Neural cell (in vitro differentiated cells): Measurements from ENCODE around the gene TBX4.

Experiments used
- EP300 ChIP-seq: fragments of 450-650 bp; conservative IDR thresholded peaks from 2 replicates; pipeline ENCODE4 v1.6.1; 2014; ENCODE audit warnings: antibody characterized with exemption, mild to moderate bottlenecking, moderate library complexity; ENCODE audit not compliant: poor library complexity, severe bottlenecking
- EZH2 ChIP-seq: fragments of 200-600, 300-800 bp; shearing (Covaris generic), sonication (generic); IDR thresholded peaks from 2 replicates; pipeline ENCODE4 v1.6.1; 2014; ENCODE audit warnings: antibody characterized with exemption, low read length, borderline replicate concordance, mild to moderate bottlenecking; ENCODE audit not compliant: insufficient read depth, poor library complexity, severe bottlenecking
- POLR2AphosphoS5 ChIP-seq: IDR thresholded peaks from 2 replicates; pipeline ENCODE4 v1.6.1; 2012
- TF ChIP-seq, protein P1 (sequence below): fragments of 450-650 bp; IDR thresholded peaks from 2 replicates; pipeline ENCODE4 v1.5.1; 2014; ENCODE audit warnings: antibody characterized with exemption, mild to moderate bottlenecking, moderate library complexity; ENCODE audit not compliant: poor library complexity, severe bottlenecking

DNA sequence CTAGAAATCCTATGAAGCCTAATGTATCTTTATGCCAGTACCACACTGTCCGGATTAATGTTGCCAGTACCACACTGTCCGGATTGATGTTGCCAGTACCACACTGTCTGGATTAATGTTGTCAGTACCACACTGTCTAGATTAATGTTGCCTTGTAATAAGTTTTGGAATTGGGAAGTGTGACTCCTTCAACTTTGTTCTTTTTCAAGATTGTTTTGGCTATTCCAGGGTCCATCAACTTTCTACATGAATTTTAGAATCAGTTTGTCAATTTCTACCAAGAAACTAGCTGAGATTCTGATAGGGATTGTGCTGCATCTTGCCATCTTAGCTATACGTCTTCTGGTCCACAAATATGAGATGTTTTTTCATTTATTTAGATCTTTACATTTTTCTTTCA lies 68.7 kb downstream of the TBX4 start:
- TF ChIP-seq, protein P1, sequence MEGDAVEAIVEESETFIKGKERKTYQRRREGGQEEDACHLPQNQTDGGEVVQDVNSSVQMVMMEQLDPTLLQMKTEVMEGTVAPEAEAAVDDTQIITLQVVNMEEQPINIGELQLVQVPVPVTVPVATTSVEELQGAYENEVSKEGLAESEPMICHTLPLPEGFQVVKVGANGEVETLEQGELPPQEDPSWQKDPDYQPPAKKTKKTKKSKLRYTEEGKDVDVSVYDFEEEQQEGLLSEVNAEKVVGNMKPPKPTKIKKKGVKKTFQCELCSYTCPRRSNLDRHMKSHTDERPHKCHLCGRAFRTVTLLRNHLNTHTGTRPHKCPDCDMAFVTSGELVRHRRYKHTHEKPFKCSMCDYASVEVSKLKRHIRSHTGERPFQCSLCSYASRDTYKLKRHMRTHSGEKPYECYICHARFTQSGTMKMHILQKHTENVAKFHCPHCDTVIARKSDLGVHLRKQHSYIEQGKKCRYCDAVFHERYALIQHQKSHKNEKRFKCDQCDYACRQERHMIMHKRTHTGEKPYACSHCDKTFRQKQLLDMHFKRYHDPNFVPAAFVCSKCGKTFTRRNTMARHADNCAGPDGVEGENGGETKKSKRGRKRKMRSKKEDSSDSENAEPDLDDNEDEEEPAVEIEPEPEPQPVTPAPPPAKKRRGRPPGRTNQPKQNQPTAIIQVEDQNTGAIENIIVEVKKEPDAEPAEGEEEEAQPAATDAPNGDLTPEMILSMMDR = no peak
- no peak for TF ChIP-seq EZH2
- no peak for TF ChIP-seq POLR2AphosphoS5
- no peak for TF ChIP-seq EP300
